ENCODE results near the gene FCSK. TPM values are rescaled to one million over a fixed set of nuclear protein-coding genes. Genes with fewer than 3 reads are reported as not detected.

FCSK gene
- total and polyA plus RNA-seq, 8 donors, result 11.7 to 33.6 (median 15.2) TPM

DNA sequence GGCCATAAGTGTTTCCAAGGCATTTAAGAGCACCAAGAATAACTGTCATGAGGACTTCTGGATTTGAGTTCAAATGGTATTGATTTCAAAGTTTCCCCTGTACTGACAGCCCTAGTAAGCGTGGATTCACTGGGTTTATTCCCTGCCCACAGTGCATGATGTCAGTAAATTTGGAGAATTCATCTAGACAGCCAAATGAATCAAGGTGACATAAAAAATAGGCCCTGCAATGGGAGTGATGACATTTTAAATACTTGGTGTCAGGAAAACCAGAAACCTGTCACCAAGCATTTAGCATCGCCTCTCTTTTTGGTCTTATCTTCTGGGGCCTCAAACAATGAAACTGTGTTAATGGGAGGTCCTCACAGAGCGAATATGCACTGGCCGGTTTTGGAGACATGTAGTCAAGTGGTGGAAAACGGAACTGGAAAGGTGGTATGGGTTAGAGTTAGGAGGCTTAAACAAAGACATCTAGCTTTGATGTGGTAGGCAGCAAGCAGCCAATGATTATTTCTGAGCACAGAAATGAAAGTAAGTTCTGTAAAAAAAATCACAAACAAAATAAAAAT is 39.9 kb downstream of the FCSK start:
- peaks cover 0 to 47% (median 9%) of the 10 kb centered on the region in 3 donors for H3K36me3 ChIP-seq
- no peak overlapping the region for H3K4me3 ChIP-seq
- ATAC-seq, result no peak
- H3K9me3 ChIP-seq, result no peaks in the 10 kb centered on the region
- TF ChIP-seq, protein P1, sequence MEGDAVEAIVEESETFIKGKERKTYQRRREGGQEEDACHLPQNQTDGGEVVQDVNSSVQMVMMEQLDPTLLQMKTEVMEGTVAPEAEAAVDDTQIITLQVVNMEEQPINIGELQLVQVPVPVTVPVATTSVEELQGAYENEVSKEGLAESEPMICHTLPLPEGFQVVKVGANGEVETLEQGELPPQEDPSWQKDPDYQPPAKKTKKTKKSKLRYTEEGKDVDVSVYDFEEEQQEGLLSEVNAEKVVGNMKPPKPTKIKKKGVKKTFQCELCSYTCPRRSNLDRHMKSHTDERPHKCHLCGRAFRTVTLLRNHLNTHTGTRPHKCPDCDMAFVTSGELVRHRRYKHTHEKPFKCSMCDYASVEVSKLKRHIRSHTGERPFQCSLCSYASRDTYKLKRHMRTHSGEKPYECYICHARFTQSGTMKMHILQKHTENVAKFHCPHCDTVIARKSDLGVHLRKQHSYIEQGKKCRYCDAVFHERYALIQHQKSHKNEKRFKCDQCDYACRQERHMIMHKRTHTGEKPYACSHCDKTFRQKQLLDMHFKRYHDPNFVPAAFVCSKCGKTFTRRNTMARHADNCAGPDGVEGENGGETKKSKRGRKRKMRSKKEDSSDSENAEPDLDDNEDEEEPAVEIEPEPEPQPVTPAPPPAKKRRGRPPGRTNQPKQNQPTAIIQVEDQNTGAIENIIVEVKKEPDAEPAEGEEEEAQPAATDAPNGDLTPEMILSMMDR (IDR thresholded peaks at IDR 0.05), result no peak
- no peaks in the 10 kb centered on the region for H3K4me1 ChIP-seq
- DNase-seq, result no peak
- H3K27me3 ChIP-seq, result no peaks in the 10 kb centered on the region
- no peak for FAIRE-seq
- H3K27ac ChIP-seq, result no peak overlapping the region
- WGBS, 2 donors, result 75 to 77% methylated on average over 5 of the region's 5 CpGs
- intact Hi-C loops (cut with DNase I), result no loop called here

DNA sequence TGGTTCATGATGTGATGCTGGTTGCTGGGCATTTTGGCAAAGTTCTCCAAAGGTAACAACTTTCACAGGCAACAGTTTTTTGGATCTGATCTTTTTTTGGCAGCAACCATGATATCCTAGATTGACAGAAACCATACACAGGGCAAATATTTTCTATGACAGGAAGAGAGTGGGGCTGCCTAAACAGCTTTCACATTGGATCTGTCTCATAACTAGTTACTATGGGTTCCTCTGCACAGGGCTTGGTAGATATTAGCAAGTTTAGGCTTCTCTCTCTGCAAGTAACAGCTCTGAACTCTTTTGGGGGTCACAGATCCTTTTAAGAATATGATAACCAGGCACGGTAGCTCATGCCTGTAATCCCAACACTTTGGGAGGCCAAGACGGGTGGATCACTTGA is 40.4 kb downstream of the FCSK start:
- Histone ChIP-seq H3K27ac (no peak overlapping the region), H3K27me3 (no peaks in the 10 kb centered on the region), H3K4me1 (no peaks in the 10 kb centered on the region), H3K9me3 (no peaks in the 10 kb centered on the region), H3K4me3 (no peak overlapping the region), H3K36me3 (peaks cover 0 to 50% (median 9%) of the 10 kb centered on the region in 3 donors)
- intact Hi-C loops (cut with DNase I), result no loop called here
- ATAC-seq, result no peak
- no peak for FAIRE-seq
- TF ChIP-seq, protein P1 (IDR thresholded peaks at IDR 0.05), result no peak
- 87 to 98% methylated on average over 2 of the region's 2 CpGs for WGBS, 2 donors
- no peak for DNase-seq

DNA sequence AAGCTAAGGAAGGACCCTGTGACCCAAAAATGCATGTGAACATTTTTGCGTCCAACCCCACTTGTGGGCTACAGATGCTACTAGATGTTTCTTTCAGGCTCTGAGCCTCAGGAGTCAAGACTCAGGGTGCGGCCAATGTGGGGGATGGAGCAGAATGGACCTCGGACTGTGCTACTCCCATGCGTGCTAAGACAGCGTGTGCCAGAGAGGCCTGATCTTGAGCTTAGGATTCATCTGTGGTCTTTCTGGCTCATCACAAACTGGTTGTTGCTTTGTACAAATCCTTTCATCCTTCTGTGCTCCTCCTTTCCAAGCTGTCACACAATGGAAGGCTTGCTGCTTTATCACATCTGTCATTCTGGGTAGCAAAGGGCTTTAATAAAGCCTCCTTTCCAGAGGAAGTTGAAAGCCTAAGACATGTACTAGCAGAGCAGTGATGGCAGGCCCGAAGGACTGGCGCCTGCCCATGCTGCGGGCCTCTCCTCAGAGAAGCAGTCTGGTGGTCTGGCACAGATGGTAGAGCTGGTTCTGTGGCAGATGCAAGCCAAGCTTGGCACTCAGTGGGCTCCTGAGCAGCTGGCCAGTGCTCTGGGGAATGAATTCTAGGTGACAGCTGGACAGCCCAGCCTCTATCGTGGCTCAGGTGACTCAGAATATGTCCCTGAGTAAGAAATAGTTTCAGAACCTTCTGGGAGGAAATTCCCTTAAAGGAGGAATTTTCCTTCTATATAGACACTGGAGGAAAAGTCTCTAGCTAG is 41.2 kb downstream of the FCSK start:
- no peaks in the 10 kb centered on the region for H3K27me3 ChIP-seq
- no peak for FAIRE-seq

DNA sequence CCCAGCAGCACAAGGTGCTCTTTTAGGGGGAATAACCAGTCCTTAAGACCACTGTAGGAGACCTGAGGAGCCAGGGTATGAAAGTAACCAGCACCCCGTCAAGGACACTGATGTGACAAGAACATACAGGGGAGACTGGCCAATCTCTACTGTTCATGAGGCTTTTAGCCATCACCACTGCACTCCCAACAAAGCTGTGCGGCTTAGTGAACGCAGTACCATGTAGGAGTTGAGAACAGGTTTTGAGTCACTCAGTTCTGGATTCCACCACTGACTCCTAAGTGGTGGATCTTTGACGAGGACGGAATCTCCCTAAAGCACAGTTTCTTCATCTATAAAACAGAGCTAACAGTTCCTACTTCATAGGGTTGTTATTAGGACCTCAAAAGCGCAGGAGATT is 42.1 kb downstream of the FCSK start:
- TF ChIP-seq, protein P1 (IDR thresholded peaks at IDR 0.05), result no peak
- ATAC-seq (no peak), FAIRE-seq (no peak), DNase-seq (no peak)
- no peaks in the 10 kb centered on the region for H3K4me1 ChIP-seq
- no peak overlapping the region for H3K4me3 ChIP-seq
- H3K27ac ChIP-seq, result no peak overlapping the region
- no peaks in the 10 kb centered on the region for H3K27me3 ChIP-seq
- intact Hi-C loops (cut with DNase I), result no loop called here
- WGBS, 2 donors, result 96 to 97% methylated on average over 6 of the region's 6 CpGs
- H3K36me3 ChIP-seq, result peaks cover 0 to 51% (median 12%) of the 10 kb centered on the region in 3 donors
- H3K9me3 ChIP-seq, result no peaks in the 10 kb centered on the region

More for the DNA sequence above, 41.2 kb downstream of the FCSK start:
- no peak for DNase-seq
- intact Hi-C loops (cut with DNase I), result no loop called here
- Histone ChIP-seq H3K9me3 (no peaks in the 10 kb centered on the region), H3K4me3 (no peak overlapping the region), H3K4me1 (no peaks in the 10 kb centered on the region), H3K36me3 (peaks cover 0 to 51% (median 11%) of the 10 kb centered on the region in 3 donors), H3K27ac (no peak overlapping the region)
- WGBS, 2 donors, result 95 to 98% methylated on average over 9 of the region's 9 CpGs
- TF ChIP-seq, protein P1 (IDR thresholded peaks at IDR 0.05), result no peak
- ATAC-seq, result no peak

DNA sequence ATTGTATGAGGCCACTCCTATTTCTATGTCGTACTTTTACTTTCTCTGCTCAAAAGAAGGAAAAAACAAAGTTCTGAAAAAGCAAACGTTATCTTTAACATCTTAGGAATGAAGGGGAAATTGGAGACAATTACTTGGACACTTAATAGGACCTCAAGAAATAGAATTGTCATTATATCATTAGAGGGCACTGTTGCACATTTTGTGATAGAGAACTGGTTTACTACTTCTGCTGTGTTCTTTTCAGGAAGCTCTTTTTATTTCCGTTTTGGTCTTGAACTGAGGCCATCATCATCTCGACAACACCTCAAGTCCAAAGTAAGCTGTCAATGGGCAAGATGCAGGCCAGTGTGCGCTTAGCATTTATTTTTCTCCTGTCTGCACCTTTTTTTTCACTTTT is 54.4 kb downstream of the FCSK start:
- no peak for FAIRE-seq

More for the DNA sequence above, 54.4 kb downstream of the FCSK start:
- TF ChIP-seq, protein P1 (IDR thresholded peaks at IDR 0.05), result no peak
- ATAC-seq (no peak), DNase-seq (no peak)
- WGBS, 2 donors, result 79 to 82% methylated on average over 5 of the region's 5 CpGs
- Histone ChIP-seq H3K36me3 (peaks cover 0 to 42% (median 15%) of the 10 kb centered on the region in 3 donors), H3K4me1 (no peaks in the 10 kb centered on the region), H3K4me3 (no peak overlapping the region), H3K27me3 (no peaks in the 10 kb centered on the region), H3K9me3 (no peaks in the 10 kb centered on the region), H3K27ac (no peak overlapping the region)
- intact Hi-C loops (cut with DNase I), result no loop called here
